HG03064 (cell line): ENCODE data around the gene SETDB1.

ENCODE experiments used
- ATAC-seq: cut with Tn5 transposase; IDR thresholded peaks from one replicate; pipeline ENCODE4 v1.9.1; 2021; ENCODE audit warnings: low read depth; ENCODE audit not compliant: unreplicated experiment

The SETDB1 gene

GRCh38 chr1:150999926-151000325, 73.8 kb downstream of the SETDB1 start:
- no peak for ATAC-seq

GRCh38 chr1:151000408-151000807, 74.2 kb downstream of the SETDB1 start:
- ATAC-seq = no peak

- no peak for ATAC-seq
Observed at GRCh38 chr1:151001602-151002001, 75.4 kb downstream of the SETDB1 start.

- ATAC-seq = no peak
Observed at GRCh38 chr1:151002051-151002450, 75.9 kb downstream of the SETDB1 start.

GRCh38 chr1:151002611-151003010, 76.4 kb downstream of the SETDB1 start:
- ATAC-seq = no peak

- ATAC-seq = no peak
Observed at GRCh38 chr1:151003180-151003579, 77.0 kb downstream of the SETDB1 start.

- ATAC-seq = no peak
Observed at GRCh38 chr1:151005729-151006319, 79.7 kb downstream of the SETDB1 start.

GRCh38 chr1:151006327-151007052, 80.3 kb downstream of the SETDB1 start, which contains the start of gene MINDY1:
Gene MINDY1 (minus strand): TSS chr1:151006902. CDS start chr1:151002617, 4,285 bp downstream.
- no peak for ATAC-seq

- no peak for ATAC-seq
Observed at GRCh38 chr1:151007853-151008243, 81.7 kb downstream of the SETDB1 start.

GRCh38 chr1:151008244-151009205, 82.4 kb downstream of the SETDB1 start, which contains the start of gene PRUNE1:
Gene PRUNE1 (plus strand): TSS chr1:151008449. CDS start chr1:151008633, 184 bp downstream.
- ATAC-seq = no peak

GRCh38 chr1:151009206-151009587, 83.0 kb downstream of the SETDB1 start:
- ATAC-seq = no peak

GRCh38 chr1:151009674-151010345, 83.6 kb downstream of the SETDB1 start:
- no peak for ATAC-seq

GRCh38 chr1:151010346-151010726, 84.2 kb downstream of the SETDB1 start:
- no peak for ATAC-seq

GRCh38 chr1:151011154-151011850, 85.1 kb downstream of the SETDB1 start:
- no peak for ATAC-seq

- ATAC-seq = no peak
Observed at GRCh38 chr1:151012684-151013471, 86.7 kb downstream of the SETDB1 start.

GRCh38 chr1:151013518-151013917, 87.4 kb downstream of the SETDB1 start:
- no peak for ATAC-seq
